ENCODE results near the gene SYT7. TPM values are rescaled to one million over a fixed set of nuclear protein-coding genes. Genes with fewer than 3 reads are reported as not detected.

The SYT7 gene
- total and polyA plus RNA-seq, 10 of the 15 experiments (the other 5 are each of a cell fraction or from before 2014, with no cell fraction given): not detected

GRCh38 chr11:61496602-61497400 is 84.1 kb downstream of the SYT7 start (continued):
- no peak for TF ChIP-seq E4F1 (IDR thresholded peaks at IDR 0.05; ENCODE audit: borderline replicate concordance, partially characterized antibody)
- peak; percentile 74 for TF ChIP-seq BCL3 (IDR thresholded peaks at IDR 0.05; ENCODE audit: borderline replicate concordance, insufficient read depth, low read depth, low read length, poor library complexity, severe bottlenecking)

GRCh38 chr11:61495801-61496601 is 84.9 kb downstream of the SYT7 start:
- H3K27me3 ChIP-seq (replicated peaks in 1 of 2; ENCODE audit: control insufficient read depth in 2 of 2, insufficient read depth in 2 of 2, low read length in 1 of 2): no peaks in the 10 kb centered on the region
- H3K79me2 ChIP-seq (ENCODE audit: control insufficient read depth, insufficient read depth, low read length): no peaks in the 10 kb centered on the region
- RAD21 ChIA-PET (ENCODE audit: unreplicated experiment): no interaction called here
- CTCF ChIA-PET: interaction anchor here (1.2 to 1.5 kb wide), 2 partner anchors 9 to 14 kb away, joined by 3 read pairs; no protein-coding TSS in a partner anchor
- H3K36me3 ChIP-seq (ENCODE audit: control insufficient read depth in 2 of 2, insufficient read depth in 2 of 2, low read length in 1 of 2): no peaks in the 10 kb centered on the region
- TF ChIP-seq IKZF1 (conservative IDR thresholded peaks at IDR 0.05) (no peak), MTA3 (IDR thresholded peaks at IDR 0.05; ENCODE audit: borderline replicate concordance, low read length) (no peak), CHD2 (IDR thresholded peaks at IDR 0.05; ENCODE audit: borderline replicate concordance, low read depth, low read length) (no peak)
- H3K9ac ChIP-seq (ENCODE audit: control insufficient read depth, insufficient read depth, low read length): no peak overlapping the region
- no peak overlapping the region for H3K4me2 ChIP-seq (ENCODE audit: control insufficient read depth, insufficient read depth)
- SMC1A ChIA-PET (ENCODE audit: uncharacterized antibody, unreplicated experiment): no interaction called here
- DNase-seq (ENCODE audit: low read depth, low spot score) (no peak), ATAC-seq (no peak), FAIRE-seq (no peak)
- BruUV-seq (replicated peaks): no TSS peak
- no peak overlapping the region for H3K4me3 ChIP-seq
- no peak overlapping the region for H3K27ac ChIP-seq (ENCODE audit: control insufficient read depth, insufficient read depth)
- intact Hi-C loops (cut with micrococcal nuclease; ENCODE audit: unreplicated experiment) (no loop called here), in situ Hi-C loops (cut with MboI) (no loop called here)
- POLR2A ChIA-PET: no interaction called here
- 47% methylated on average over 26 of the region's 26 CpGs for WGBS (ENCODE audit: insufficient coverage, insufficient replicate concordance, low lambda C conversion rate, missing lambda C conversion rate)
- H3K9me3 ChIP-seq (replicated peaks; ENCODE audit: control insufficient read depth, insufficient read depth, low read length): no peaks in the 10 kb centered on the region
- no peak overlapping the region for H2AFZ ChIP-seq (ENCODE audit: control insufficient read depth, low read depth, low read length)
- no peaks in the 10 kb centered on the region for H4K20me1 ChIP-seq (ENCODE audit: control insufficient read depth, insufficient read depth)
- H3K4me1 ChIP-seq (ENCODE audit: control insufficient read depth, insufficient read depth, low read length): no peaks in the 10 kb centered on the region

All from GM12878 (cell line).